ENCODE data around the gene MCM3. TPM values are rescaled to one million over a fixed set of nuclear protein-coding genes. Genes with fewer than 3 reads are reported as not detected.

The MCM3 gene
- total RNA-seq (2022; extraction: Qiagen RNA extraction), result 72.9 to 84.0 TPM (median 83.2 TPM) in 5 replicates

GRCh38 chr6:52284460-52285176 is at the start of gene MCM3:
MCM3 (minus strand) TSS chr6:52284742; CDS start chr6:52284674, 68 bp downstream.

GRCh38 chr6:52244400-52244799 is 40.1 kb downstream of the MCM3 start, which contains the start of gene IL17F:
IL17F (minus strand) TSS chr6:52244500; CDS start chr6:52244429, 71 bp downstream.

Other genes starting within 250 kb of the MCM3 start
- gene PKHD1, start 197.1 kb downstream of the MCM3 start, total RNA-seq (2022; extraction: Qiagen RNA extraction), result not detected in 5 replicates
- not detected in 5 replicates for gene IL17A, start 98.4 kb downstream of the MCM3 start, total RNA-seq (2022; extraction: Qiagen RNA extraction)
- gene IL17F, start 40.2 kb downstream of the MCM3 start, total RNA-seq (2022; extraction: Qiagen RNA extraction), result not detected in 5 replicates
- gene PAQR8, start 77.4 kb upstream of the MCM3 start, total RNA-seq (2022; extraction: Qiagen RNA extraction), result 0.76 to 1.1 TPM (median 0.98 TPM) in 5 replicates
- 11.4 to 13.9 TPM (median 11.6 TPM) in 5 replicates for gene EFHC1, start 135.6 kb upstream of the MCM3 start, total RNA-seq (2022; extraction: Qiagen RNA extraction)

All from A549 treated with CORT108297 at 1 μM for 4 hours (cell line).